Memory B cell (primary cell): ENCODE data around the gene TNFRSF21.
A peak's percentile ranks its signal among the peaks of the same experiment; 100 is the strongest.

Source experiments
- ATAC-seq: fragments of 150-1000 bp; cut with Tn5 transposase; 2 replicates; pipeline ENCODE4 v1.10.0; 2021; ENCODE audit warnings: low read depth, mild to moderate bottlenecking, moderate library complexity
- DNase-seq, 2 donors: peaks; one replicate each; pipeline ENCODE4 v3.0.0; 2022; ENCODE audit warnings: low spot score in 2 of 2
- H3K27ac Mint-ChIP-seq: one replicate; pipeline ENCODE4 v1.8.0; 2022; ENCODE audit warnings: mild to moderate bottlenecking, moderate library complexity, mixed read lengths
- H3K27me3 Mint-ChIP-seq: one replicate; pipeline ENCODE4 v1.8.0; 2022; ENCODE audit warnings: mixed read lengths
- H3K36me3 Mint-ChIP-seq: one replicate; pipeline ENCODE4 v1.8.0; 2022; ENCODE audit warnings: mild to moderate bottlenecking, mixed read lengths
- H3K4me1 Mint-ChIP-seq: one replicate; pipeline ENCODE4 v1.8.0; 2022; ENCODE audit warnings: mixed read lengths
- H3K4me3 Mint-ChIP-seq: one replicate; pipeline ENCODE4 v1.8.0; 2022; ENCODE audit warnings: mild to moderate bottlenecking, moderate library complexity, mixed read lengths
- H3K9me3 Mint-ChIP-seq: one replicate; pipeline ENCODE4 v1.8.0; 2022; ENCODE audit warnings: mixed read lengths

Gene TNFRSF21

GRCh38 chr6:47309291-47310130, at the start of gene TNFRSF21:
TSS of gene TNFRSF21 (minus strand) at chr6:47309905. CDS start at chr6:47309511, 394 bp downstream.
- DNase-seq (peak; percentile 71 to 76), ATAC-seq (peak; percentile 93)
- Mint-ChIP-seq H3K4me1 (peaks cover 4% of the 10 kb centered on the region), H3K27ac (no peak within 1 kb of the TSS), H3K4me3 (peak within 1 kb of the TSS; percentile 83), H3K27me3 (peaks cover 13% of the 10 kb centered on the region), H3K9me3 (no peaks in the 10 kb centered on the region), H3K36me3 (no peaks in the 10 kb centered on the region)

GRCh38 chr6:47358440-47359225, 48.9 kb upstream of the TNFRSF21 start:
- no peak for ATAC-seq
- Mint-ChIP-seq H3K4me3 (no peak overlapping the region), H3K4me1 (peaks cover 4% of the 10 kb centered on the region), H3K9me3 (no peaks in the 10 kb centered on the region), H3K27ac (no peak overlapping the region), H3K36me3 (no peaks in the 10 kb centered on the region), H3K27me3 (peaks cover 8% of the 10 kb centered on the region)
- DNase-seq: no peak

GRCh38 chr6:47357827-47358226, 48.1 kb upstream of the TNFRSF21 start:
- Mint-ChIP-seq H3K36me3 (no peaks in the 10 kb centered on the region), H3K9me3 (no peaks in the 10 kb centered on the region), H3K27ac (no peak overlapping the region), H3K4me1 (peaks cover 4% of the 10 kb centered on the region), H3K4me3 (no peak overlapping the region), H3K27me3 (peaks cover 6% of the 10 kb centered on the region)
- DNase-seq (no peak), ATAC-seq (no peak)

- H3K9me3 Mint-ChIP-seq: no peaks in the 10 kb centered on the region
- no peak for ATAC-seq
- H3K4me1 Mint-ChIP-seq: peaks cover 4% of the 10 kb centered on the region
Measured at GRCh38 chr6:47355496-47355895, 45.8 kb upstream of the TNFRSF21 start.

GRCh38 chr6:47353871-47354270, 44.2 kb upstream of the TNFRSF21 start:
- Mint-ChIP-seq H3K4me1 (no peaks in the 10 kb centered on the region), H3K36me3 (no peaks in the 10 kb centered on the region), H3K27ac (no peak overlapping the region), H3K9me3 (no peaks in the 10 kb centered on the region), H3K27me3 (peaks cover 7% of the 10 kb centered on the region), H3K4me3 (no peak overlapping the region)
- ATAC-seq: no peak
- DNase-seq: no peak

More at GRCh38 chr6:47355496-47355895, 45.8 kb upstream of the TNFRSF21 start:
- no peak for DNase-seq
- Mint-ChIP-seq H3K27ac (no peak overlapping the region), H3K4me3 (no peak overlapping the region), H3K27me3 (peaks cover 8% of the 10 kb centered on the region), H3K36me3 (no peaks in the 10 kb centered on the region)

- no peak for DNase-seq
- no peaks in the 10 kb centered on the region for H3K9me3 Mint-ChIP-seq
- H3K36me3 Mint-ChIP-seq: no peaks in the 10 kb centered on the region
- H3K27ac Mint-ChIP-seq: no peak overlapping the region
- no peak overlapping the region for H3K4me3 Mint-ChIP-seq
- ATAC-seq: no peak
- no peaks in the 10 kb centered on the region for H3K4me1 Mint-ChIP-seq
- H3K27me3 Mint-ChIP-seq: peaks cover 5% of the 10 kb centered on the region
Measured at GRCh38 chr6:47352966-47353365, 43.3 kb upstream of the TNFRSF21 start.

GRCh38 chr6:47352194-47352920, 42.7 kb upstream of the TNFRSF21 start:
- Mint-ChIP-seq H3K4me3 (no peak overlapping the region), H3K36me3 (no peaks in the 10 kb centered on the region), H3K27me3 (peaks cover 5% of the 10 kb centered on the region), H3K4me1 (no peaks in the 10 kb centered on the region), H3K27ac (no peak overlapping the region), H3K9me3 (no peaks in the 10 kb centered on the region)
- ATAC-seq: no peak
- no peak for DNase-seq

GRCh38 chr6:47351621-47352020, 41.9 kb upstream of the TNFRSF21 start:
- Mint-ChIP-seq H3K4me3 (no peak overlapping the region), H3K27ac (no peak overlapping the region), H3K27me3 (peaks cover 6% of the 10 kb centered on the region), H3K4me1 (no peaks in the 10 kb centered on the region), H3K9me3 (no peaks in the 10 kb centered on the region), H3K36me3 (no peaks in the 10 kb centered on the region)
- no peak for ATAC-seq
- DNase-seq: no peak

- no peaks in the 10 kb centered on the region for H3K36me3 Mint-ChIP-seq
- H3K4me3 Mint-ChIP-seq: no peak overlapping the region
- peaks cover 6% of the 10 kb centered on the region for H3K27me3 Mint-ChIP-seq
- DNase-seq: no peak
- no peaks in the 10 kb centered on the region for H3K4me1 Mint-ChIP-seq
- ATAC-seq: no peak
- no peak overlapping the region for H3K27ac Mint-ChIP-seq
- H3K9me3 Mint-ChIP-seq: no peaks in the 10 kb centered on the region
Measured at GRCh38 chr6:47349931-47350330, 40.2 kb upstream of the TNFRSF21 start.

GRCh38 chr6:47348316-47348863, 38.7 kb upstream of the TNFRSF21 start:
- H3K36me3 Mint-ChIP-seq: no peaks in the 10 kb centered on the region
- H3K4me1 Mint-ChIP-seq: no peaks in the 10 kb centered on the region
- H3K27ac Mint-ChIP-seq: no peak overlapping the region
- DNase-seq: no peak
- ATAC-seq: no peak
- H3K27me3 Mint-ChIP-seq: peaks cover 8% of the 10 kb centered on the region
- no peak overlapping the region for H3K4me3 Mint-ChIP-seq
- no peaks in the 10 kb centered on the region for H3K9me3 Mint-ChIP-seq

- Mint-ChIP-seq H3K4me3 (no peak overlapping the region), H3K36me3 (no peaks in the 10 kb centered on the region), H3K9me3 (no peaks in the 10 kb centered on the region), H3K4me1 (no peaks in the 10 kb centered on the region), H3K27me3 (peaks cover 6% of the 10 kb centered on the region), H3K27ac (no peak overlapping the region)
- DNase-seq (no peak), ATAC-seq (no peak)
Measured at GRCh38 chr6:47345761-47346160, 36.1 kb upstream of the TNFRSF21 start.

GRCh38 chr6:47344022-47344421, 34.3 kb upstream of the TNFRSF21 start:
- ATAC-seq: no peak
- H3K9me3 Mint-ChIP-seq: no peaks in the 10 kb centered on the region
- no peaks in the 10 kb centered on the region for H3K36me3 Mint-ChIP-seq
- peaks cover 6% of the 10 kb centered on the region for H3K27me3 Mint-ChIP-seq
- no peak overlapping the region for H3K27ac Mint-ChIP-seq
- DNase-seq: no peak
- H3K4me1 Mint-ChIP-seq: no peaks in the 10 kb centered on the region
- H3K4me3 Mint-ChIP-seq: no peak overlapping the region

- no peak for ATAC-seq
Measured at GRCh38 chr6:47343600-47343999, 33.9 kb upstream of the TNFRSF21 start.

GRCh38 chr6:47342824-47343223, 33.1 kb upstream of the TNFRSF21 start:
- Mint-ChIP-seq H3K36me3 (no peaks in the 10 kb centered on the region), H3K9me3 (no peaks in the 10 kb centered on the region), H3K27ac (no peak overlapping the region), H3K4me3 (no peak overlapping the region), H3K27me3 (peaks cover 6% of the 10 kb centered on the region), H3K4me1 (no peaks in the 10 kb centered on the region)
- ATAC-seq (no peak), DNase-seq (no peak)

More at GRCh38 chr6:47343600-47343999, 33.9 kb upstream of the TNFRSF21 start:
- DNase-seq: no peak
- no peak overlapping the region for H3K27ac Mint-ChIP-seq
- H3K9me3 Mint-ChIP-seq: no peaks in the 10 kb centered on the region
- H3K4me1 Mint-ChIP-seq: no peaks in the 10 kb centered on the region
- H3K4me3 Mint-ChIP-seq: no peak overlapping the region
- H3K27me3 Mint-ChIP-seq: peaks cover 6% of the 10 kb centered on the region
- H3K36me3 Mint-ChIP-seq: no peaks in the 10 kb centered on the region
